ENCODE data around the gene PGC.

PGC gene

GRCh38 chr6:41747256-41748101, at the start of gene PGC:
TSS of gene PGC (minus strand) at chr6:41747397. CDS start at chr6:41747334, 63 bp downstream.
- no peak for DNase-seq (ENCODE audit: low read depth)

- no peak for DNase-seq (ENCODE audit: low read depth)
Measured at GRCh38 chr6:41796474-41796873, 49.3 kb upstream of the PGC start.

- no peak for DNase-seq (ENCODE audit: low read depth)
Measured at GRCh38 chr6:41791984-41792383, 44.8 kb upstream of the PGC start.

- no peak for DNase-seq (ENCODE audit: low read depth)
Measured at GRCh38 chr6:41791305-41791704, 44.1 kb upstream of the PGC start.

GRCh38 chr6:41790045-41790444, 42.8 kb upstream of the PGC start:
- no peak for DNase-seq (ENCODE audit: low read depth)

GRCh38 chr6:41789390-41789724, 42.2 kb upstream of the PGC start:
- DNase-seq (ENCODE audit: low read depth): no peak

GRCh38 chr6:41787219-41787917, 40.2 kb upstream of the PGC start, which contains the start of gene TOMM6:
TSS of gene TOMM6 (plus strand) at chr6:41787694. CDS start at chr6:41787698, 4 bp downstream.
- DNase-seq (ENCODE audit: low read depth): peak; percentile 92

- DNase-seq (ENCODE audit: low read depth): peak; percentile 79
Measured at GRCh38 chr6:41786451-41787218, 39.4 kb upstream of the PGC start.

GRCh38 chr6:41785689-41786450, 38.7 kb upstream of the PGC start:
- DNase-seq (ENCODE audit: low read depth): no peak

- DNase-seq (ENCODE audit: low read depth): no peak
Measured at GRCh38 chr6:41785254-41785653, 38.1 kb upstream of the PGC start.

GRCh38 chr6:41784581-41785171, 37.5 kb upstream of the PGC start:
- DNase-seq (ENCODE audit: low read depth): no peak

- DNase-seq (ENCODE audit: low read depth): no peak
Measured at GRCh38 chr6:41783106-41783780, 36.0 kb upstream of the PGC start.

GRCh38 chr6:41781366-41781730, 34.2 kb upstream of the PGC start:
- DNase-seq (ENCODE audit: low read depth): no peak

- DNase-seq (ENCODE audit: low read depth): no peak
Measured at GRCh38 chr6:41780551-41781365, 33.6 kb upstream of the PGC start, which contains the start of gene PRICKLE4. TSS of gene PRICKLE4 (plus strand) at chr6:41780782. CDS start at chr6:41783474, 2,692 bp downstream.

GRCh38 chr6:41779788-41780550, 32.8 kb upstream of the PGC start, which contains the start of gene FRS3:
TSS of gene FRS3 (minus strand) at chr6:41779900. CDS start at chr6:41776987, 2,913 bp downstream.
- peak; percentile 99 for DNase-seq (ENCODE audit: low read depth)

- DNase-seq (ENCODE audit: low read depth): no peak
Measured at GRCh38 chr6:41779336-41779735, 32.1 kb upstream of the PGC start.

GRCh38 chr6:41778895-41779294, 31.7 kb upstream of the PGC start:
- no peak for DNase-seq (ENCODE audit: low read depth)

- DNase-seq (ENCODE audit: low read depth): no peak
Measured at GRCh38 chr6:41777551-41778285, 30.5 kb upstream of the PGC start.
